ENCODE results near the gene ZNF678.

ZNF678 gene

GRCh38 chr1:227563324-227564201, at the start of gene ZNF678:
ZNF678 (plus strand) TSS chr1:227563556; CDS start chr1:227650992, 87,436 bp downstream.
- no peak for TF ChIP-seq GATA3 (IDR thresholded peaks at IDR 0.05; ENCODE audit: low read depth, low read length)
- peak; percentile 29; the same call in 1 of the 2 replicates for TF ChIP-seq GATA2 (IDR thresholded peaks at IDR 0.05; ENCODE audit: low read depth, low read length)

GRCh38 chr1:227518876-227519275, 44.5 kb upstream of the ZNF678 start:
- TF ChIP-seq GATA3 (IDR thresholded peaks at IDR 0.05; ENCODE audit: low read depth, low read length): no peak
- TF ChIP-seq GATA2 (IDR thresholded peaks at IDR 0.05; ENCODE audit: low read depth, low read length): no peak

- TF ChIP-seq GATA2 (IDR thresholded peaks at IDR 0.05; ENCODE audit: low read depth, low read length) (no peak), GATA3 (IDR thresholded peaks at IDR 0.05; ENCODE audit: low read depth, low read length) (no peak)
Measured at GRCh38 chr1:227521782-227522181, 41.6 kb upstream of the ZNF678 start.

GRCh38 chr1:227526524-227526923, 36.8 kb upstream of the ZNF678 start:
- TF ChIP-seq GATA2 (IDR thresholded peaks at IDR 0.05; ENCODE audit: low read depth, low read length): no peak
- no peak for TF ChIP-seq GATA3 (IDR thresholded peaks at IDR 0.05; ENCODE audit: low read depth, low read length)

GRCh38 chr1:227532019-227532619, 31.2 kb upstream of the ZNF678 start:
- TF ChIP-seq GATA3 (IDR thresholded peaks at IDR 0.05; ENCODE audit: low read depth, low read length) (no peak), GATA2 (IDR thresholded peaks at IDR 0.05; ENCODE audit: low read depth, low read length) (no peak)

- TF ChIP-seq GATA3 (IDR thresholded peaks at IDR 0.05; ENCODE audit: low read depth, low read length) (no peak), GATA2 (IDR thresholded peaks at IDR 0.05; ENCODE audit: low read depth, low read length) (no peak)
Measured at GRCh38 chr1:227540170-227541098, 22.9 kb upstream of the ZNF678 start.

GRCh38 chr1:227541129-227541528, 22.2 kb upstream of the ZNF678 start:
- no peak for TF ChIP-seq GATA2 (IDR thresholded peaks at IDR 0.05; ENCODE audit: low read depth, low read length)
- TF ChIP-seq GATA3 (IDR thresholded peaks at IDR 0.05; ENCODE audit: low read depth, low read length): no peak

- TF ChIP-seq GATA2 (IDR thresholded peaks at IDR 0.05; ENCODE audit: low read depth, low read length) (no peak), GATA3 (IDR thresholded peaks at IDR 0.05; ENCODE audit: low read depth, low read length) (no peak)
Measured at GRCh38 chr1:227541796-227542152, 21.6 kb upstream of the ZNF678 start.

GRCh38 chr1:227542153-227543120, 20.9 kb upstream of the ZNF678 start:
- no peak for TF ChIP-seq GATA3 (IDR thresholded peaks at IDR 0.05; ENCODE audit: low read depth, low read length)
- TF ChIP-seq GATA2 (IDR thresholded peaks at IDR 0.05; ENCODE audit: low read depth, low read length): no peak

- TF ChIP-seq GATA2 (IDR thresholded peaks at IDR 0.05; ENCODE audit: low read depth, low read length) (no peak), GATA3 (IDR thresholded peaks at IDR 0.05; ENCODE audit: low read depth, low read length) (no peak)
Measured at GRCh38 chr1:227543283-227544066, 19.9 kb upstream of the ZNF678 start.

- TF ChIP-seq GATA3 (IDR thresholded peaks at IDR 0.05; ENCODE audit: low read depth, low read length) (no peak), GATA2 (IDR thresholded peaks at IDR 0.05; ENCODE audit: low read depth, low read length) (no peak)
Measured at GRCh38 chr1:227544067-227545050, 19.0 kb upstream of the ZNF678 start.

Data from SH-SY5Y (cell line).